ENCODE results near the gene CST4. TPM values are rescaled to one million over a fixed set of nuclear protein-coding genes. Genes with fewer than 3 reads are reported as not detected.
"Not testable (repeated sequence)": the region's sequence is repeated elsewhere in the genome, so short reads cannot be mapped to it uniquely, and the experiment has no call there.

CST4 gene
- total RNA-seq, 1 experiment from 2014 or later, result not detected

DNA sequence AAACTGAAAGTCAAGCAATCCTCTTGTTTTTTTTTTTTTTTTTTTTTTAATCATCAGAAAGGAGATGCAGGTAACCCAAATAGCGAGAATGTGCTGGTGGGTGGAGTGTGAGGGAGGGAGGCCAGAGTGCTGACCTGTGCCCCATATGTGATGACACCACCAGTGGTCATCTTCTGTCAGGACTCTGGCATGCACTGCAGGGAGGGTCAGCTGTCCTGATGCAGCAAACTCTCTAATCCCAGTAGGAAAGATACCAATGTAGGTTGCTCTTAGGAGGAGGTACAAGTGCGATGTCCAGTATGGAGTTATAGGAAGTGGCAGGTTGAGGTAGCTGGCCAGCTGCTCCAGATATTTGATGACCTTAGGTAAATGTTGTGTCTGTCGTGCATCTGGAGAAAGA is 2.8 kb upstream of the CST4 start:
- in situ Hi-C loops (cut with HindIII; ENCODE audit: low sequenced_read_pairs), result no loop called here
- no peak for DNase-seq (ENCODE audit: low spot score)

DNA sequence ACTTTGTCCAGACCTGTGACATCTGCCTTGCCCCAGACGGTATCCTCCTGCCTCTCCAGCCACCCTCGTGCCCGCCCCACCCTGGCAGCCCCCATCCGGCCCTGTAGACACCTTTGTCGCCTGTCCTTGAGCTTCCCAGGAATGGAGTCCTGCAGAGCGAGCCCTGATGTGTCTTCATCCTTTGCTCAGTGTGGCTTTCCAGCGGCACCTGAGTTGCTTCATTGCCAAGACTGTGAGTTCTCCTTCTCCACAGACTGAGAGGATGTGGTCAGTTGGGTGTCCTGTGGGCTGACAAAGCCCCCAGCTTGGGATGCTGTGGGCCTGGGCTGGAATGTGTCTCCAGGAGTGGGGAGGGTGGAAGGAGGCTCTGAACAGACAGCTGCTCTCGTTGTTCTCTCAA is 1.7 kb upstream of the CST4 start:
- in situ Hi-C loops (cut with HindIII; ENCODE audit: low sequenced_read_pairs), result no loop called here
- DNase-seq (ENCODE audit: low spot score), result no peak

DNA sequence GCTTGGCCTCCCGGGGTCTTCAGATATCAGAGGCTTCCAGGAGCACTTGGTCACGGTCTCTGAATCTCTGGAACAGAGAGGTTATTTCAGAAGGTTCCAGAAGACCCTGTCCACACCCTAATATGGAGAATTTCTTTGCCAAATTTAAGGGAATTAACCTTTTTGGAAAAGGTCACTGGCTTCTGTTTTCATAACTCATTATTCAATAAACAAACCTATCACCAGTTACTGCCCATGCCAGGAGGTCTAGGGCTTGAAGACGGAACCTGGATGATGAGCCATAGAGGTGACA is 507 bp upstream of the CST4 start:
- no peak for DNase-seq (ENCODE audit: low spot score)
- in situ Hi-C loops (cut with HindIII; ENCODE audit: low sequenced_read_pairs), result no loop called here

DNA sequence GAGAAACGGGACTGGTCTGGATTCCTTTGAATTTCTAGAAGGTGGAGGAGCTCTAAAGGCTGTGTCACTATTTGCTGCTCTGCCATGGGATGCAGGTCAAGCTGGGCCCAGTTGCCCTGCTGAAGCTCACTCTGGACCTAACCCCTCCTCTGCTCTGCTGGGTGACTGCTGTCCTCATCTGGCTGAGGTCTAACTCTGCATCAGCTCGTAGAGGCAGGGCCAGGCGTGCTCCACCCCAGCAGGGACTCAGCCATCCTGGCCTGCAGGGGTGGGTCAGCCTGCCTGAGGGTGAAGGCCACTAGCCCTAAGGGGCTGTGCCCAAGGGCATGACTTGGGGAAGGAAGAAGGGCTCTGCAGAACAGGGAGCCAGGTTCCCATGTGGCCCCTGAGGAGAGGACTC is 852 bp downstream of the CST4 start:
- in situ Hi-C loops (cut with HindIII; ENCODE audit: low sequenced_read_pairs), result no loop called here
- no peak for DNase-seq (ENCODE audit: low spot score)

DNA sequence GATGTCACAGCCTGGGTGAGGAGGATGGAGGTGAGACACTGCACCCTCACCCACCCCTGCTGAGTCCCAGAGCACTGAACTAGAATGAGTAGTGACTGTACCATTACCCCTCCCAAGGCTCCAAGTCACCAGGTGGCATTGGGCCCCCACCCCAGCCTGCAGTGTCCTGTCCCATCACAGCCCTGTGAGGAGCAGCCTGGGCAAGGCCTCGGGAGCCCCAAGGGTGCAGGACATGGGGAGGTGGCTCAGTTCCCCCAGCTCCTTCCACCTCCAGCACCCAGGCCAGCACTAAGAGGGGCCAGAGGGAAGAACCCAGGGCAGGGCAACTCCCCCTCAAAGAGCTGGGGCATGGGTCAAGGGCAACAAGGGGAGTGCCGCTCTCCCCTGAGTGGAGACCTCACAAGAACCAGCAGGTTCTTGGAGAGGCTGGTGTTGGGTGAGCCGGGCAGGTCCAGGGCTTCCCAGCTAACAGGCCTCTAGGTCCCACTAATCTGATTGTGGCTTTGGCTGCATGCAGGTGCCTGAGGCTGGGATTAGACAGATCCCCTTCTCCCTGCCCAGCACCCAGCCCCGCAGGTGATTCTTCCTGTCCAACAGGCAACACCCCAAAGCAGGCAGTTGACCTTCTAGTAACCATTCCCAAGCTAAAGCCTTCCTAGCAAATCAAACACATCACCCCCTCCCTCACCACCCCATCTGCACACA is 2.6 kb downstream of the CST4 start:
- in situ Hi-C loops (cut with HindIII; ENCODE audit: low sequenced_read_pairs), result no loop called here
- no peak for DNase-seq (ENCODE audit: low spot score)

DNA sequence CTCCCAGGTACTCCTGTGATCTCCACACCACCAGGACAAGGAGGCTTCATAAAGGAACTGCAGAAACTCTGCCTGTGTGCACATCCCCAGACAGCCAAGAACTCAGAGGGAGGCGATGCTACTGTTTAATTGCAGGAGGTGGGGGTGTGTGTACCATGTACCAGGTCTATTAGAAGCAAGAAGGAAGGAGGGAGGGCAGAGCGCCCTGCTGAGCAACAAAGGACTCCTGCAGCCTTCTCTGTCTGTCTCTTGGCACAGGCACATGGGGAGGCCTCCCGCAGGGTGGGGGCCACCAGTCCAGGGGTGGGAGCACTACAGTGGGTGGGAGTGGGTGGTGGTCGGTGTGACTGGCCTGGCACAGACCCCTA is 3.3 kb downstream of the CST4 start:
- DNase-seq (ENCODE audit: low spot score); in situ Hi-C loops (cut with HindIII; ENCODE audit: low sequenced_read_pairs): not testable (repeated sequence)

DNA sequence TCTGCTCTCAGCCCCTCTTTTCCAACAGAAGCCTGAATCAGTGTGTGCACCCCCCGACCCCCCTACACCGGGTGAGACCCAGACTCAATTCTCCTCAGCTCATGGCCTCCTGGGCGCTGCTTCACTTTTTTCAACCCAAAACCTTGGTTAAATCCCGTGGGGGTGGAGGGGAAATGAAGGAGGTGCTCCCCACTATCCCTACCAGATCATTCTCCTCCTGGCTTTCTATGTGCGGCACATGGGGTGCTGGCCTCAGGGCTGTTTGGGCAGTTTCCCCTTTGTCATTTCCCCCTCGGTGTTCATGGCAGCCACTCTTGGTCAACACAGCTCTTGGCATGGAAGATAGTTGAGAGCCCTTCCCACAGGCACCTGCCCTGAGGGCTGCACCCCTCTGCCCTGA is 4.6 kb downstream of the CST4 start:
- in situ Hi-C loops (cut with HindIII; ENCODE audit: low sequenced_read_pairs), result no loop called here
- no peak for DNase-seq (ENCODE audit: low spot score)

DNA sequence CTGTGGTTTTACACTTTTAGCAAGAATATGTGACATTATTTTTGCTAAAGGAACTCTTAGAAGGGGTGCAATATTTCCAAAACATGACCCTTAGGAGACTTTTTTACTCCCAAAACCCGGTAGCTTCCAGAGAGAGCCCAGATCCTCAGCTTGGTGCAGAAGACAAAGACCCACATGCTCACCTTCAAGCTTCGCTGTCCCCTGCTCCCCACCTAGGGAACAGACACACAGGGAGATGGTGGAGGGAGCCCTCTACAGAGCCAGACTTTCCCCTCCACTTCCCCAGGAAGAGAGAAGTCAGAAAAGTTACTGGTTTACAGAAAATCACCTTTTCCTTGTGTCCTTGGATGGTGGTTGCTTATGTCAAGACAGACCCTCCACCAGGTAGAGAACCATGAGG is 5.0 kb downstream of the CST4 start:
- DNase-seq (ENCODE audit: low spot score), result no peak
- in situ Hi-C loops (cut with HindIII; ENCODE audit: low sequenced_read_pairs), result no loop called here

DNA sequence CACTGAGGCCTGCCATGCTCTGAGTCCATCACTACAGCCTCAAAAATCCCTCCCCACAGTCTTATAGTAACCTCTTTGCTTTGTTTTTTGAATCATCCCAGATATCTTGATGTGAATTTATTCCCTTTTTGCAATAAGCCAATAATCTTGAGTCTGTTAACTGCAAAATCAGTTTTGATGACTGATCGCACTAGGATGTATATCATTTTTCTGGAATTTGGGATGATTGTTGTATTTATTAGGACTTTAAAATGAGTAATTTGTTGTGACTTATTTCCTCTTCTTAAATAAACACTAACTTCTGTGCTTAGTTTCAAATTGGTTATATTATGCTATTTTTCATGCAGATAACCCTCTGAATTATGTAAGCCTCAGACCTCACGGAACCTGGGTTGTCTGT is 5.6 kb downstream of the CST4 start:
- no peak for DNase-seq (ENCODE audit: low spot score)
- in situ Hi-C loops (cut with HindIII; ENCODE audit: low sequenced_read_pairs), result no loop called here

DNA sequence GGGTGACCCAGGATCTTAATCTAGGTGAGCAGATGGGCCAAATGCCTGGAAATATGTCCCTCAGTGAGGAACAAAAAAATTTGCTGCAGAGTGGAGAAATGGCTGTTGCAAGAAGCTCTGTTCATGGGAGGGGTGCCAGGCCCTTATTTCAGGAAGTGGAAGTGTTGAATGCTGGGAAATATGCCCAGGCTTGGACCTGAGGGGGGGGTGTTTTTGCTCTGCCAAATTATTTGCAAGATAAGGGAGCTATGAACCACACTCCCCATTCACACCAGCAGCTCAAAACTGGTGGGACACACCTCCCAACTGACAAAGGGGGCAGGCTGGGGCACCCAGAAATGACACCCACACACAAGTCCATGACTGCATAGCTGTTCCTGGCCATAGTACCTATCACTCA is 8.7 kb downstream of the CST4 start:
- in situ Hi-C loops (cut with HindIII; ENCODE audit: low sequenced_read_pairs), result no loop called here
- DNase-seq (ENCODE audit: low spot score), result no peak

DNA sequence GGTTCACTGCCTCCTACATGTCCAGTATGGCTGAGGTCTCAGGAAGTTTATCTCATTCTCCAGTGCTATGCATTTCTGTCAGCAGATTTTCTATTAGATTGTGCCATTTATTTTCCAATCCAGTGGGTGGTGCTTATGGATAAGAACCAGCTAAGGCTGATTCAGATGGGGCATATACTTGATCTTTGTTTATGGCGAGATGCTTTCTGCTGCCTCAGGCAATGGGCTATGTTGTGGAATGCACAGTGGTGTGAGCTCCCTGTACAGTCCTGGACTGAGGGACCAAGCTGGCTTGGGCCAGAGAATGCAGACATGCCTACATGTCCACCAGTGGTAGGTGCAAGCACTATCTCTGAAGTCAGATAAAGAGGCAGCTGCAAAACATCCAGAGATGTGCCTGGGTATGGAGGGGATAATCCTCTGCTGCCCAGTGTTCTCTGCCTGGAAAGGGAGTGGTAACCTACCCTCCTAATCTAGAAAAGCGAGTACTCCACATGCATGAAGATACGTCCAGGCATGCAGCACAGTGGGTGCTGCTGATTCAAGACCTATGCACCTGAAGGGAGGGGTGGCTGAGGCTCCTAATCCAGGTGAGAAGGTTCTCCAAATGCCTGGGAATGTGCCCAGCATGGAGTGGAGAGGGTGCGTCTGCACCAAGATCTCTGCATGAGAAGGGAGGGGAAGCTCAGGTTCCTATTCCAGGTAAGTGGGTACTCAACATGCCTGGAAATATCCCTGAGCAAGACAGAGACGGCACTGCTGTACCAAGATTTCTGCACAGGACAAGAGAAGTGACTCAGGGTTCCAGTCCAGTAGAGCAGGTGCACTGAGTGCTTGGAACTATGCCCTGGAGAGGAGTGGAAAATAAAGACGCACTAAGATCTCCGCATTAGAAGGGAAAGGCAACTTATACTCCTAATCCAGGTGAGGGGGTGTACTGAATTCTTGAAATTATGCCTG is 9.4 kb downstream of the CST4 start:
- DNase-seq (ENCODE audit: low spot score), result no peak
- in situ Hi-C loops (cut with HindIII; ENCODE audit: low sequenced_read_pairs), result no loop called here

DNA sequence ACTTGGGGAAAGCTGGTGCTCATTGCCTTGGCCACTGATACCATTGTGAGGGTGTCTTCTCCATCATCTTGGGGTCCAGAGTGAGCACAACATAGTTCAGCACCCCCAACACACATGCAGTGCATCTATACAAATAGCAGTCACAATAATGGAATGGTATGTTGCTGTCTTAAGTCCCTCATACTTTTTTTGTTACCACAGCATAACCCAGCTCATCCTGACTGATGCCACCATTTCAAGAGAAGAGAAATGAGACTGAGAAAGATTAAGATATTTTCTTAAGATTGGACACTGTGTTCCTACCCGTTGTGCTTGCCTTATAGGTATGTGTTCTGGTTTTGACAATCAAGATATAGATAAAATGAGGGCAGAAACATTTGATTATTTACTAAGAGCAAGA is 15.6 kb downstream of the CST4 start:
- in situ Hi-C loops (cut with HindIII; ENCODE audit: low sequenced_read_pairs), result no loop called here
- no peak for DNase-seq (ENCODE audit: low spot score)

DNA sequence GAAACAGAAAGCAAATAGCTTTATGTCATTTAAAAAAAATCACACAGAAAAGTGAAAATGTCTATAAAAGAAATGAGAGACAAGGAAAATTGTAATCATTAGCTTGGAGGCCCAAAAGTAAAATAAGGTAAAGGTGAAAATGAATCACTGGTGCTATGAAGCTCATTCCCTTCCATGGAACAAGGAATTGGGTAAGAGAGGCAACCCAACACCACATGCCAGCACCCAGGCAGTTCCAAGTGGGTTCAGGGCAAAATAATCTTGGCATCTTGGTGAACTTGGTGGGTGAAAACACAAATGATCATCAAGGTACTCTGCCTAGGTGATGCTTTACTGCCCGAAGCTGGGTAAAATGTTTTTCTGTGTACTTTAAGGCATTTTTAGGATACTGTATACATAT is 16.7 kb downstream of the CST4 start:
- in situ Hi-C loops (cut with HindIII; ENCODE audit: low sequenced_read_pairs), result no loop called here
- DNase-seq (ENCODE audit: low spot score), result no peak

DNA sequence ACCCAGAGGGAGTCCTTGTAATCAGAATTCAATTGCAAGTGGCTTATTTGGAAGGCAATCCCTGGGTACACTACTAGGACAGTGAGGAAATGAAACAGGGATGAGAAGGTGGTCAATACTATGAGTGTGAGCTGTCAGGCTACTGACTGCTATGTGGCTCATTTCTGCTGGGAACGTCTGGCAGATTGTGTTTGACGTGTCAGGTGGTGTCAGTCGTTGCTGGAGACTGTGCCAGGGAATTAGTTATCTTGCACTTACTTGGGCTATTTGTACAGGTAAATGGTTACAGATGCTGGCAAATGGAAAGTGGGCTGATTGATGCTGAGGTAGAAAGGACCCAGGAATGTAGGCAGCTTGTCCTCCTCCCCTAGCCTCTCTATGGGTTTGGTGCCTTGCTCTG is 17.4 kb downstream of the CST4 start:
- DNase-seq (ENCODE audit: low spot score), result no peak
- in situ Hi-C loops (cut with HindIII; ENCODE audit: low sequenced_read_pairs), result no loop called here

DNA sequence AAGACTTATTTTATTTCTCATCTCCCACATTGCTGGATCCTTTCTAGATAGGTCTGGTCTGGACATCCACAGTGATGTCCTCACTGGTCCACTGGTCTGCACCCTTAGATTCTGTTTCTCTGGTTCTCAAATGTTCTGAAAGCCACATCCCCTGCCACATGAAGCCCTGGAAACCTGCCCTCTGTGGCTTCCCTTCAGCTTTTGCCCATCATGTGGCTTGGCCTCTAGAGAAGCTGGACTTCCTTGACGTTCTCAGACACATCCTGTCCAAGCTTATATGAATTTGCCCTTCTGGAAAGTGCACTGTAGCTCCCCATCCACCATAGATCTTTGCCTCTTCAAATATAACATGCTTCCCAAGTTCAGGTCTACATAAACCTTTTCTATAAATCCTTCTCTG is 18.5 kb downstream of the CST4 start:
- in situ Hi-C loops (cut with HindIII; ENCODE audit: low sequenced_read_pairs), result no loop called here
- no peak for DNase-seq (ENCODE audit: low spot score)

DNA sequence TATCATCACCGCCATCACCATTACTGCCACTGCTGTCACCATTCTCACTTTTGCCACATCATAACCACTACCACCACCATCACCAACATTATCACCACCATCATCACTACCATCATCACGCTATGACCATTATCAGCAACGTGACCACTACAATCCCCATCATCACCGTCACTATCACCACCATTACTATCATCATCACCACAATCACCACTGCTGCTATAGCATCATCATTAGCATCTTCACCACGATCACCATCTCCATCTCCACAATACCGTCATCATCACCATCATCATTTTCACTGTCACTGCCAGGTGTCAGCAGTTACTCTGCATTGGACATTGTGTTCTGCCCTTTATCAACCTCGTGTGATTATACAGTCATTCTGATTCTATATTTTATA is 19.0 kb downstream of the CST4 start:
- in situ Hi-C loops (cut with HindIII; ENCODE audit: low sequenced_read_pairs), result no loop called here
- no peak for DNase-seq (ENCODE audit: low spot score)

DNA sequence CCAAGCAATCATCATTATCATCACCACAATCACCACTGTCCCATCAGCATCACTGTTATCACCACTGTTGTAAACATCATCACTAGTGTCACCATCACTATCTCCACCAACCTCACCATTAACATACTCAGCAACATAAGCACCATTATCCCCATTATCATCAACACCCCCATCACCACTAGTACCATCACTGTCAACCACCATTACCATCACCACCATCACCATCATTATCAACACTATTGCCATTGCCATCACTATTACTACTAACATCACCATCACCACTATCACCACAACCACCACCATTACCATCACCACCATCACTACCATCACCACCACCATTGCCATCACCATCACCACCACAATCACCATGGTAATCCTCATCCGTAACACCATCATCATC is 19.5 kb downstream of the CST4 start:
- in situ Hi-C loops (cut with HindIII; ENCODE audit: low sequenced_read_pairs), result no loop called here
- no peak for DNase-seq (ENCODE audit: low spot score)

DNA sequence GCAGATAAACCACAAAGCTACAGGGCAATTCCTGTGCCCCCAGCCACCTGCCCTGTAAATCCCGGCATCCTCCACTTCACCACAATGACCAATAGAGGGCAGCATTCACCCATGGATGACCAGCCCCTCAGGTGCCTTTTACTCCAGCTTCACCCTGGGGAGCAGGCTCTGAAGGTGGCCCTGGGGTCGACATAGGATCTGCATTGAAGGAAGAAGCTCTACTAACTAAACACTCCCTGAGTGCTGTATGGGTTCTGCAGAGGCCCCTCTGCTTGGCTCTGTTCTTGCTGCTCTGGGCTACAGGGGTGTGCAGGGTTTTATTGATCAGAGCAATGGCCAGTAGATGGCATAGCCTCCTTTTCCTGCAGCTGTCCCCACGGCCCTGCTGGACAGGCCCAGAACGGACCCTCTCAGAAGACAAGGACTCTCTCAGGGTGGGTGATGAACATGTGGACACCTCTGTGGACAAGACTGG is 20.3 kb downstream of the CST4 start:
- peak; percentile 28 for DNase-seq (ENCODE audit: low spot score)
- in situ Hi-C loops (cut with HindIII; ENCODE audit: low sequenced_read_pairs), result no loop called here

DNA sequence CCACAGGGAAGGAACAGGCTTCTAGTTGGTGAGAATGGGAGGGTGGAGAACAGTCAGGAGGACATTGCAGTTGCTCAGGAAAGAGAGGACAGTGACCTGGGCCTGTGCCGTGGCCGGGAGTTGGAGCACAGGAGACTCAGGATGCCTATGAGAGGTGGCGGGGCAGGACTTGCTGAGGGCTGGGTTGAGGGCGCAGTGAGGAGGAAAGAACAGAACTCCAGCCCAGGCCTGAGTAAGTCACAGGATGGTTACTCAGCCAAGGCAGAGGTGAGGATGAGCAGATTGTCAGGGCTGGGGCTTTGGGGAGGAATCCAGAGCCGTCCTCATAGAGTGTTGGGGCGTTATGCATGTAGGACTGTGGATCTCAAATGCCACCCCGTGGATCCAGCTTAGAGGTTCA is 21.2 kb downstream of the CST4 start:
- no peak for DNase-seq (ENCODE audit: low spot score)
- in situ Hi-C loops (cut with HindIII; ENCODE audit: low sequenced_read_pairs), result no loop called here

DNA sequence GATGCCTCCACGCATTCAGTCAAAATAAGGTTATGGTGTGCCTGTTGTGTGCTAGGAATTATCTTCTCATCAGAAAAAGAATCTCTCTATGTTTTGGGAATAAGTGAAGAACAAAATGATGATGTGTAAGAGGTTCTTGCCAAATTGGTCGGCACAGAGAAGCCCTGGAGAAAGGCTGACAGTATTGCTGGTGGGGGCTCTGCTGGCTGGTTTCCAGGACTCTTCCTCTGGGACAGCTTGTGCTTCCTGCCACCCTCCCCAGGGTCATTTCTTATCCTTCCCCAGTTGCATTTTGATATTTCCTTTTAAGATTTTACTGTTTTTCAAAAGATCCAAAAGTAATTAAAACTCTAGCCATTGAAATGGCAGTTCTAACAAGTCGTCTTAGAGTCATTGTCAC is 22.1 kb downstream of the CST4 start:
- in situ Hi-C loops (cut with HindIII; ENCODE audit: low sequenced_read_pairs), result no loop called here
- DNase-seq (ENCODE audit: low spot score), result no peak

DNA sequence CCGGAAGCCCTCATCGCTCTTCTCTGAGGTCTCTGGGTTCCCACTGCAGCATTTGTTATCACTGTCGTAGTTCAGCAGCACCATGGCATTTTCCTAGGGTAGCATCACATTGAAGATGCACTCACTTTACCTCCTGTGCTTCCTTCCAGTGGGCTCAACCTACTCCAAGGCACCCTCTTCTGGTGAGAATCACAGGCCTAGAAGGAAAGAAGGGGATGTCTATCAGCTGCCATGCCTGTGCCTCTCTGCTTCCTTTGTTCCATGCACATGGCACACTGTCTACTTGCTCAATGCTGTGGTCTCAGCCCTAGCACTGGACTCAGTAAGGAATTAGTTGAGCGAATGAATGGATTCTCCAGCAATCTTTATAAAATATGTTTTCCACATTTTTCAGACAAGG is 22.6 kb downstream of the CST4 start:
- in situ Hi-C loops (cut with HindIII; ENCODE audit: low sequenced_read_pairs), result no loop called here
- DNase-seq (ENCODE audit: low spot score), result no peak
